ENCODE results near the gene FAM229A.
A peak's percentile ranks its signal among the peaks of the same experiment; 100 is the strongest.

The FAM229A gene

GRCh38 chr1:32351399-32352238, 10.7 kb downstream of the FAM229A start:
- TF ChIP-seq MAX (IDR thresholded peaks at IDR 0.05): peak; percentile 49; the same call in 1 of the 2 replicates
- TF ChIP-seq ZBTB7A (IDR thresholded peaks at IDR 0.05; ENCODE audit: low read depth): 0 out of 2 replicates have a peak, but pooled peaks have one; percentile 50
- TF ChIP-seq RAD21 (IDR thresholded peaks at IDR 0.05; ENCODE audit: low read depth): no peak
- TF ChIP-seq USF1 (IDR thresholded peaks at IDR 0.05): peak; percentile 83
- TF ChIP-seq EP300 (IDR thresholded peaks at IDR 0.05; ENCODE audit: borderline replicate concordance): no peak
- no peak for TF ChIP-seq CEBPB (IDR thresholded peaks at IDR 0.05)
- TF ChIP-seq REST (IDR thresholded peaks at IDR 0.05; ENCODE audit: low read depth): no peak

- TF ChIP-seq TCF12 (IDR thresholded peaks at IDR 0.05; ENCODE audit: low read depth) (peak; percentile 74; the same call in 1 of the 2 replicates), CREB1 (IDR thresholded peaks at IDR 0.05; ENCODE audit: low read depth) (no peak; the same call in 1 of the 2 replicates), TEAD4 (IDR thresholded peaks at IDR 0.05) (peak; percentile 10; the same call in 1 of the 2 replicates), CEBPB (IDR thresholded peaks at IDR 0.05) (no peak), MAX (IDR thresholded peaks at IDR 0.05) (peak; percentile 100), USF1 (IDR thresholded peaks at IDR 0.05) (peak; percentile 47; the same call in 1 of the 2 replicates)
Observed at GRCh38 chr1:32350785-32351398, 11.4 kb downstream of the FAM229A start.

GRCh38 chr1:32349211-32349708, 13.0 kb downstream of the FAM229A start:
- no peak for TF ChIP-seq CEBPB (IDR thresholded peaks at IDR 0.05)
- TF ChIP-seq TAF1 (IDR thresholded peaks at IDR 0.05; ENCODE audit: low read depth): no peak
- no peak for TF ChIP-seq EGR1 (IDR thresholded peaks at IDR 0.05)
- TF ChIP-seq MAX (IDR thresholded peaks at IDR 0.05): no peak
- TF ChIP-seq CREB1 (IDR thresholded peaks at IDR 0.05; ENCODE audit: low read depth): no peak
- TF ChIP-seq USF1 (IDR thresholded peaks at IDR 0.05): no peak
- TF ChIP-seq YY1 (IDR thresholded peaks at IDR 0.05; ENCODE audit: low read depth): no peak
- TF ChIP-seq REST (IDR thresholded peaks at IDR 0.05; ENCODE audit: low read depth): no peak
- TF ChIP-seq ZBTB7A (IDR thresholded peaks at IDR 0.05; ENCODE audit: low read depth): no peak
- no peak for TF ChIP-seq TCF12 (IDR thresholded peaks at IDR 0.05; ENCODE audit: low read depth)
- no peak for TF ChIP-seq TEAD4 (IDR thresholded peaks at IDR 0.05)
- TF ChIP-seq RAD21 (IDR thresholded peaks at IDR 0.05; ENCODE audit: low read depth): no peak
- no peak for TF ChIP-seq NFIC (IDR thresholded peaks at IDR 0.05)
- no peak for TF ChIP-seq EP300 (IDR thresholded peaks at IDR 0.05; ENCODE audit: borderline replicate concordance)
- no peak for TF ChIP-seq FOXM1 (IDR thresholded peaks at IDR 0.05; ENCODE audit: borderline replicate concordance, low read depth)

GRCh38 chr1:32346532-32347157, 15.6 kb downstream of the FAM229A start:
- no peak for TF ChIP-seq FOXM1 (IDR thresholded peaks at IDR 0.05; ENCODE audit: borderline replicate concordance, low read depth)
- no peak for TF ChIP-seq EGR1 (IDR thresholded peaks at IDR 0.05)
- TF ChIP-seq CEBPB (IDR thresholded peaks at IDR 0.05): no peak
- no peak for TF ChIP-seq EP300 (IDR thresholded peaks at IDR 0.05; ENCODE audit: borderline replicate concordance)

All from Ishikawa (cell line).